GM18909 (cell line): Measurements from ENCODE around the gene GMDS.

Experiments used
- ATAC-seq: cut with Tn5 transposase; IDR thresholded peaks from one replicate; pipeline ENCODE4 v1.9.1; 2021; ENCODE audit warnings: mild to moderate bottlenecking; ENCODE audit not compliant: unreplicated experiment, poor library complexity

Gene GMDS

GRCh38 chr6:1593958-1594314, 651.5 kb downstream of the GMDS start:
- ATAC-seq = no peak

DNA sequence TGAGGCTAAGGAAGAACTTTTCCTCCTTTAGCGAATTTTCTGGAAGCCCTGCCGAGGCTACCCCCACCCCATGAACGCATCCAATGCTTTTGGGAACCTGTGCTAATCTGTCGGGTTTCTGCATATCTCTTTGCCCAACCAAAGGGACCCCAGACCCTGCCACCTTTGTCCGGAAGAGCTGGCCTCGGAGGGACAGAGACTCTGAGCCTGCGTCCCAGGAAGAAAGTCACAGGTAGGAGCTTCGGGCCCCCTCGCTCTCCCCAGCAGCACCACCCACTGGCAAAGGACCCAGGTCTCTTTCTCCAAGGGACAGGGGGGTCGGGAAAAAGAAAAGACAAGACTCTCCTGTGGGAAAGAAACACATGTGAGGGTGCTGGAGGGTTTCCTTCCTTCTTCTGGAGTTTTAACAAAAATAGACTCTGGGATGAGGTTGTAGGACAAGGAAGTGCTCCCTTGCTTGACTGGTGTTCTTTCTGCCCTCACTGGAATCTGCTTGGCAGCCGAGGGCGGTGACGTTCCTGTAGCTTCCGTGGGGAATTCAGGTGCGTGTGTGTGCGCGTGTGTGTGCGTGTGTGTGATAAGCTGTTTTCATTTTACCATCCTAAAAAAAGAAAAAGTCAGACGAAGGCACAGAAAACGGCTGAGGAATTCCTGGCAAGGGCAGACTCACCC, 652.0 kb downstream of the GMDS start:
- no peak for ATAC-seq

GRCh38 chr6:1592852-1593251, 652.6 kb downstream of the GMDS start:
- no peak for ATAC-seq

GRCh38 chr6:1591926-1592325, 653.5 kb downstream of the GMDS start:
- no peak for ATAC-seq

GRCh38 chr6:1591243-1591642, 654.2 kb downstream of the GMDS start:
- ATAC-seq = no peak

DNA sequence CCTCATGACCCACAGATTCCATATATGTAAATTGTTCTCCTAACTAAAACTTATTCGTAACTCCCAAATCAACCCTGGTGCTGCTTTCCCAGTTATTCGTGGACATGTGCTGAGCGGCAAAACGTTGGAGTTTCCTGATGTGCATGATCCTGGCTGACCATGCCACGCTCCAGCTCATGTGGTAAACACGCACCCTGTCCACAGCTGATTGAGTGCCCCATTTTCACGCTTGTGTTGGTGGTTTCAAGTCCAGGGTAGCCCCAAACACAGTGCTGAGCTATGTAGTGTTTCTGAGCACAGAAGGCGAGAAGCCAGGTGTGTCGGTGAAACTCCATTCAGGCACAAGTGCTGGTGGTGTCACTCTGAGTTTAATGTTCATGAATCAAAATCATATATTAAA, 654.8 kb downstream of the GMDS start:
- no peak for ATAC-seq

GRCh38 chr6:1589208-1589607, 656.2 kb downstream of the GMDS start:
- ATAC-seq = no peak

DNA sequence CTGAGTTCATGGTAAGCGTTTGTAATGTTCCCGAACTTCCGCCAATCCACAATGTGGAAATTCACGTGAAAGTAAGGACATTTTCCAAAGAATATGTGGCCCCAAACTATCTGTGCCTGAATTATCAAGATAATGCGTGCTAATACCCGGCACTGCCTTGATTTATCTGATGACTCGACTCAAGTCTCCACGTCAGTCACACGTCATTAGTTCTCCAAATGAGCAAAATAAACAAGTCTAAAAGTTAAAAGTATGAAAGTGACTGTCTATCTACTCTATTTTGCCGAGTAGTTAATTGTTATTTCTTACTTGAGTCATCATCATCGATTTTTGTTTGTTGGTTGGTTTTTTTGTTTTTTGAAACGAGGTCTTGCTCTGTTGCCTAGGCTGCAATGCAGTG, 657.4 kb downstream of the GMDS start:
- ATAC-seq = no peak

DNA sequence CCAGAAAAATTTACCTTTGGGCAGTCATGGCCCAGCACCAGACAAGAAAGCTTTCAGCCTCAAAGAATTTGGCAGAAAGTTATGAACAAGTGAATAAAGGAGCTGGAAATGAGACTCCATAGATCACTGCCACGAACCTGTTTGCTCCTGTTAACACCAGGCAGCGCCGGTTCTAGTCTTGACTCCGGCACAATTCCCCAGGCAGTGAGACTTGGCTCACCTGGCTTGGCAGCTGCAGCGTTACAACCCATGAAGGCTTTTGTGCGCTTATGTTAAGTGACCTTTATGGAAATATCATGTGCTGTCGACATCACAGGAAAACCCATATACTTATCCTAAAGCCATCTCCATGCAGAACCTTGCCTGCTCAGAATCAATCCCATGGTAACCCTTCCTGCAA, 657.9 kb downstream of the GMDS start:
- ATAC-seq = no peak

DNA sequence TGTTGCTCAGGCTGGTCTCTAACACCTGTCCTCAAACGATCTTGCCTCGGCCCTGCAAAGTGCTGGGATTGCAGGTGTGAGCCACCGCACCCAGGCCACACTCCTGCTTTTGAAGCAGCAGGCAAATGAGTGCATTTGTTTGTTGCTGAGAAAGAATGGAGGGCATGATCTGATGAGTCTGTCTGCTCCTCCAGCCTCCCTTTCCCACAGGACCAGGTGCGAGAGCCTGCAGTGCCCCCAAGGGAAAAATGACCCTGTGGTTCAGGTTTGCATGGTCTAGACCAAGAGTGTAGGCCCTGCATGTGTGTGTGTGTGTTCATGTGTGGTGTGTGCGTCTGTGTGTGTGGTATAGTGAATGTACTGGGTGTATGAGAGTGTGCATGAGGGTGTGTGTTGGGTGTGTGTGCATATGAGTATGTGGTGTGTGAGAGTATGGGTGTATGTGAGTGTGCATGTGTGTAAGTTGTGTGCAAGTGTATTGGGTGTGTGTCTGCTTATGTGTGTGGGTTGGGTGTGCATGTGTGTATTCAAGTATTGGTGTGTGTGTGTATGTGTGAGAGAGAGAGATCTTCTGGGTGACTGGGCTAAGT, 658.4 kb downstream of the GMDS start:
- ATAC-seq = no peak

DNA sequence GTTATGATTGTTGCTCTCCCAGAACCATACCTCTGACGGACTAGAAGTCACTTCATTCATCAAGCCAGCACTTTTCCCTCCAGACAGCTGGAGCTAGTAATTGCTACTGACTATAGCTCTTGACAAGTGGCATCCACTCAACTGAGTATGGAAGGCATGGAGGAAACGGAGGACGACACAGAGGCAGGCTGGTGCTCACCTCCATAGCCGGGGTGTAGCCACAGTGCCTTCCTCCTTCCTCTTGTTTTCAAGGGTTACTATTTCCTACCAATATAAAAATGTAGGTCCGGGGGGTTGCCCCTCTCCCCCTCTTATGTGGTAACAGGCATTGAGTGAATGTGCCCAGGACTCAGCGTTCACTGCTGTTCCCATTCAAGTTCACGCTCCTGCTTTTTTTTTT, 659.1 kb downstream of the GMDS start:
- ATAC-seq = no peak

DNA sequence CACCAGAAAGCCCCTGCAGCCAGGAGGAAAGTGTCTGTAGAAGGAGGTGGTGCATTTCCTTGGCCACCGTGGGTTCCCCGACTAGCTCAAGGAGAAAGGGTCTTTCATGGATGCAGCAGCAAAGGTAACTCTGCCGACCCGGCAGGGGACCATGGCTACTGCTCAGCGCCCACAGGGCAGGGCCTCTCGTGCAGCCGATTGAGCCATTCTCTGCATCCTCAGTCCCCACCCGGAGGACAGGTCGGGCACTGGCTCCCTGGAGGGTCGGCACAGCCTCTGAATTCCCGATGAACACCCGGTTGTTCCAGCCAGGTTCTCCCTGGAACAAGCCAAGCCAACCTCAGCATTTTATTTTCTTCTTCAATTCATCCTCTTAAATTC, 659.7 kb downstream of the GMDS start:
- no peak for ATAC-seq

- ATAC-seq = no peak
Observed at GRCh38 chr6:1584996-1585668, 660.3 kb downstream of the GMDS start.

GRCh38 chr6:1584146-1584545, 661.3 kb downstream of the GMDS start:
- no peak for ATAC-seq

GRCh38 chr6:1581120-1581991, 664.0 kb downstream of the GMDS start:
- ATAC-seq = no peak

- no peak for ATAC-seq
Observed at GRCh38 chr6:1580585-1580984, 664.8 kb downstream of the GMDS start.

DNA sequence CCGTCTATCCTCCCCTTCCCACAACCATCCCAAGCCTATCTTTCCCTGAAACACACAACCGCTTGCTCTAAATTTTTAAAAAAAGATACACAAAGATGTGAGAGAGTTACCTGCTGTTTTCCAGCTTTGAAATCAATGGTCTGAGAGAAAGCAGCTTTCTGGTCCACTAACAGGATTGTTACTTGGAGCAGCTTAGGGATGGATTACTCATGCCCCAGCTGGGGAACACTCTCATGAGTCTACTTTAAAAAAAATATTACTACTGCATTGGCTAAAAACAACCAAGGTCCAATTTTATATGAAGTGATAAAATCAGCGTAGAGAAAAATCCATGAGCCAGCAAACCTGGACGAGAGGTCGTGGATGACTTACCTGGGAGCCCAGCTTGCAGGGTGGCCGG, 665.3 kb downstream of the GMDS start:
- ATAC-seq = no peak

DNA sequence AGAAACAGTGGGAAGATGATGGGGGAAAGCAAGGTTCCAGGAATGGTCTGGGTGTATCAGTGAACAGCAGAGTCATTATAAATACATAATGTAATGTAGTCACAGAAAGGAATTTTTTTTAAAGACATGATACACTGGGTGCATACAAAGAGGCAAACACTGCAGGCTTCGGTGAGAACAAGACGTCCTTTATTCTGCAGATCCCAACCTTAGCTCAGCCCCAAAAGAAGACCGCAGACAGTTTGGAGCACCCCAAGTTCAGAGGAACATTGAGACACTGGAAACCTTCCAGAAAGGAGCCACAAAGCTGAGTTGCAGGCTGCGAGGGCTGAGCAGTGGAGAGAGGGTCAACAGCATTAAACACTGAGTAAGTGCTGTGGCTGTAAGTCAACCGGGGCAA, 666.3 kb downstream of the GMDS start:
- ATAC-seq = no peak

- no peak for ATAC-seq
Observed at GRCh38 chr6:1577896-1578745, 667.3 kb downstream of the GMDS start.

DNA sequence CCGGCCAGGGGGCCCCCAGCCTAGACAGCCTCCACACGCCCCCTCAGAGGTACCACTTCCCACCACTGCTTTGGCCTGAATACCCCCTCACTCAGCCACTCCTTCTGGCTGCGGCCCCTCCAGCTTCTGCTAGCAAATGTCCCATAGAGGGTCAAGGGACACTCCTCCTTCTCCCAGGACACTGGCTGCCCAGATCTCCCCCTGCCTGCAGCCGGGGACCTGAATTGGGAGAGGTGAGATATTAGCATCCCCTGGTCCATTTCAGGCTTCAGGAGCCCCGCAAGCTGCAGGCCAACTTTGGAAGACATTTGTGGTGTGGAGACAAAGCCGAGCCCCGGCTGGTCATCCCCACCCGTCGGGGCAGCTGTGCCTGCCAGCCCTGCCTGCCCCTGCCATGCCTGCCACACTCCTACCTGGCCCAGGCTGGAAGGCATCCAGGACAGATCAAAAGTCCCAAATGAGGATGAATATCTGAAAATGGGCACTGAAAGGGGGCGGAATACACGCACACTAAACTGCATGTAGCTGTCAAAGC, 668.2 kb downstream of the GMDS start:
- ATAC-seq = no peak
